ENCODE results near the gene AGAP1.

- TF ChIP-seq POLR2A (IDR thresholded peaks at IDR 0.05): no peak
- TF ChIP-seq, protein P1, sequence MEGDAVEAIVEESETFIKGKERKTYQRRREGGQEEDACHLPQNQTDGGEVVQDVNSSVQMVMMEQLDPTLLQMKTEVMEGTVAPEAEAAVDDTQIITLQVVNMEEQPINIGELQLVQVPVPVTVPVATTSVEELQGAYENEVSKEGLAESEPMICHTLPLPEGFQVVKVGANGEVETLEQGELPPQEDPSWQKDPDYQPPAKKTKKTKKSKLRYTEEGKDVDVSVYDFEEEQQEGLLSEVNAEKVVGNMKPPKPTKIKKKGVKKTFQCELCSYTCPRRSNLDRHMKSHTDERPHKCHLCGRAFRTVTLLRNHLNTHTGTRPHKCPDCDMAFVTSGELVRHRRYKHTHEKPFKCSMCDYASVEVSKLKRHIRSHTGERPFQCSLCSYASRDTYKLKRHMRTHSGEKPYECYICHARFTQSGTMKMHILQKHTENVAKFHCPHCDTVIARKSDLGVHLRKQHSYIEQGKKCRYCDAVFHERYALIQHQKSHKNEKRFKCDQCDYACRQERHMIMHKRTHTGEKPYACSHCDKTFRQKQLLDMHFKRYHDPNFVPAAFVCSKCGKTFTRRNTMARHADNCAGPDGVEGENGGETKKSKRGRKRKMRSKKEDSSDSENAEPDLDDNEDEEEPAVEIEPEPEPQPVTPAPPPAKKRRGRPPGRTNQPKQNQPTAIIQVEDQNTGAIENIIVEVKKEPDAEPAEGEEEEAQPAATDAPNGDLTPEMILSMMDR (IDR thresholded peaks at IDR 0.05): no peak
These were observed 295.7 kb downstream of the AGAP1 start for GRCh38 chr2:235789552-235789951.
